ENCODE measurements around the gene FAM210B. TPM values are rescaled to one million over a fixed set of nuclear protein-coding genes. Genes with fewer than 3 reads are reported as not detected.

The FAM210B gene
- total and polyA plus RNA-seq, 2 donors (not counting 1 experiment from before 2014, with no cell fraction given), result 90.6 to 120 TPM

DNA sequence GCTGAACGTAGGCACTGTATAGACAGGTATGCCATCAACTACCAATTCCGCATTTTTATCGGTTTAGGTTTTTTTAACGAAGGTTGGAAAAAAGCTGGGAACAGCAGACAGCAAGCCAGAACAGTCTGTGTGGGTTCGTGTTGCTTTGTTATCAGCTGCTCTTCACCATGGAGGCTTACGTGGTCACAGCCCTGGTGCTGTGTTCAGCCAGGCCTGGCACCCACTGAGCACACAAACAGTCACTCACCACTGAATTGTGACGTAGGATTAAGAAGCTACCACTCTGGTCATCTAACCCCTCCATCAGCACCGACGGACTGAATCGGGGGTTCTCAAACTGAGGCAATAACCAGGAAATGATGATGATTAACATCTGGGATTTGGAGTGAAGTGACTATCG lies 13.2 kb downstream of the FAM210B start:
- Histone ChIP-seq H3K9me3 (ENCODE audit: control insufficient read depth, insufficient read depth, low read depth, low read length) (no peaks in the 10 kb centered on the region), H3K36me3 (ENCODE audit: control insufficient read depth, insufficient read depth, low read length) (peaks cover 12% of the 10 kb centered on the region), H3K79me2 (ENCODE audit: control insufficient read depth, insufficient read depth, low read length) (peaks cover 25% of the 10 kb centered on the region), H3K9ac (ENCODE audit: insufficient read depth, low read length) (no peak overlapping the region), H3K27ac (ENCODE audit: insufficient read depth, low read length) (no peak overlapping the region), H3K27me3 (ENCODE audit: control insufficient read depth, insufficient read depth, low read length) (no peaks in the 10 kb centered on the region), H2AFZ (ENCODE audit: low read length) (no peak overlapping the region), H3K4me3 (replicated peaks in 1 of 4; ENCODE audit: control extremely low read depth in 1 of 4, insufficient read depth in 1 of 4, low read depth in 3 of 4, low read length in 4 of 4) (no peak overlapping the region), H4K20me1 (ENCODE audit: control insufficient read depth, extremely low read depth, insufficient read depth, low read length) (no peaks in the 10 kb centered on the region), H3K4me1 (ENCODE audit: control insufficient read depth, extremely low read depth, insufficient read depth, low read length) (no peaks in the 10 kb centered on the region), H3K4me2 (ENCODE audit: extremely low read depth, insufficient read depth, low read length) (no peak overlapping the region)
- TF ChIP-seq, protein P1, sequence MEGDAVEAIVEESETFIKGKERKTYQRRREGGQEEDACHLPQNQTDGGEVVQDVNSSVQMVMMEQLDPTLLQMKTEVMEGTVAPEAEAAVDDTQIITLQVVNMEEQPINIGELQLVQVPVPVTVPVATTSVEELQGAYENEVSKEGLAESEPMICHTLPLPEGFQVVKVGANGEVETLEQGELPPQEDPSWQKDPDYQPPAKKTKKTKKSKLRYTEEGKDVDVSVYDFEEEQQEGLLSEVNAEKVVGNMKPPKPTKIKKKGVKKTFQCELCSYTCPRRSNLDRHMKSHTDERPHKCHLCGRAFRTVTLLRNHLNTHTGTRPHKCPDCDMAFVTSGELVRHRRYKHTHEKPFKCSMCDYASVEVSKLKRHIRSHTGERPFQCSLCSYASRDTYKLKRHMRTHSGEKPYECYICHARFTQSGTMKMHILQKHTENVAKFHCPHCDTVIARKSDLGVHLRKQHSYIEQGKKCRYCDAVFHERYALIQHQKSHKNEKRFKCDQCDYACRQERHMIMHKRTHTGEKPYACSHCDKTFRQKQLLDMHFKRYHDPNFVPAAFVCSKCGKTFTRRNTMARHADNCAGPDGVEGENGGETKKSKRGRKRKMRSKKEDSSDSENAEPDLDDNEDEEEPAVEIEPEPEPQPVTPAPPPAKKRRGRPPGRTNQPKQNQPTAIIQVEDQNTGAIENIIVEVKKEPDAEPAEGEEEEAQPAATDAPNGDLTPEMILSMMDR (conservative IDR thresholded peaks at IDR 0.05 in 1 of 2, IDR thresholded peaks at IDR 0.05 in 1 of 2; ENCODE audit: low read depth in 1 of 2, low read length in 2 of 2), result no peak
- TF ChIP-seq EZH2 (IDR thresholded peaks at IDR 0.05; ENCODE audit: low read length, missing control alignments), result no peak
- DNase-seq (ENCODE audit: low read depth in 2 of 2), result no peak

DNA sequence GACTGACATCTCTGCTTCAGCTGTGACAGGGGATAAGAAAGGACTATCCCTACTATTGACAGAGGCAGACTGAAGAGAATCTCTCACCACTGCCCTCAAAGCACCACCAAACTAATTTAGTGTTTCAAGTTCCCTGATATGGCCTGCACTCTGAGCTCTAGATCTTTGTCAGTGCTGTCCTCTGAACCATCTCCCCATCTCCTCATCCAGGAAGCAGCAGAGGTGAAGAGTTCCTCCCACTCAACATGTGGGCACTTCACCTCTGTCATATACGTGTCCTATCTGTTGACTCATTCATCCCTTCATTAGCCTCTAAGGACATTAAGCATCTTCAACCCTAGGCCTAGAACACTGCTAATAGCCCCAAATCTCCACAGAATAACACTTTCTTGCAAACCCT lies 14.1 kb downstream of the FAM210B start:
- no peaks in the 10 kb centered on the region for H3K27me3 ChIP-seq (ENCODE audit: control insufficient read depth, insufficient read depth, low read length)
- no peaks in the 10 kb centered on the region for H3K4me1 ChIP-seq (ENCODE audit: control insufficient read depth, extremely low read depth, insufficient read depth, low read length)
- H3K9ac ChIP-seq (ENCODE audit: insufficient read depth, low read length), result no peak overlapping the region
- H2AFZ ChIP-seq (ENCODE audit: low read length), result no peak overlapping the region
- TF ChIP-seq, protein P1 (conservative IDR thresholded peaks at IDR 0.05 in 1 of 2, IDR thresholded peaks at IDR 0.05 in 1 of 2; ENCODE audit: low read depth in 1 of 2, low read length in 2 of 2), result no peak
- no peak for TF ChIP-seq EZH2 (IDR thresholded peaks at IDR 0.05; ENCODE audit: low read length, missing control alignments)
- peaks cover 30% of the 10 kb centered on the region for H3K79me2 ChIP-seq (ENCODE audit: control insufficient read depth, insufficient read depth, low read length)
- no peak overlapping the region for H3K4me3 ChIP-seq (replicated peaks in 1 of 4; ENCODE audit: control extremely low read depth in 1 of 4, insufficient read depth in 1 of 4, low read depth in 3 of 4, low read length in 4 of 4)
- H3K36me3 ChIP-seq (ENCODE audit: control insufficient read depth, insufficient read depth, low read length), result peaks cover 12% of the 10 kb centered on the region
- no peak overlapping the region for H3K27ac ChIP-seq (ENCODE audit: insufficient read depth, low read length)
- H4K20me1 ChIP-seq (ENCODE audit: control insufficient read depth, extremely low read depth, insufficient read depth, low read length), result no peaks in the 10 kb centered on the region
- no peak overlapping the region for H3K4me2 ChIP-seq (ENCODE audit: extremely low read depth, insufficient read depth, low read length)
- no peak for DNase-seq (ENCODE audit: low read depth in 2 of 2)
- H3K9me3 ChIP-seq (ENCODE audit: control insufficient read depth, insufficient read depth, low read depth, low read length), result no peaks in the 10 kb centered on the region

DNA sequence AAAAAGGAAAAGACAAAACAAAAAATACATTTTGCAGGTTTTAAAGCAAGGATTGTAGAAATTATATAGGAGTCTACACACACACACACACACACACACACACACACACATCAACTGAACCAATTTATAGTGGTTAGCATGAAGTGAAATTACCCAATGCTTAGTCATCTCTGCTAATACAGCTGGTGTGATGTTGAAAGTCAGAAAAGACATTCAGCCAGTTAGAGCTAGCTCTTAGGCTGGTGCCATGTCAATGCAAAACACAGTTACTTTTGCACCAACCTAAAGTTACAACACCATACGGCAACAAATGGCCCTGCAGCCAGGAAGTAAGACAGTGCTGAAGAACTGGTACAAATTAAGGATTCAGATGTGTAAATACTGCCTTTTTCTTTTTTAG lies 15.2 kb downstream of the FAM210B start:
- TF ChIP-seq, protein P1 (conservative IDR thresholded peaks at IDR 0.05 in 1 of 2, IDR thresholded peaks at IDR 0.05 in 1 of 2; ENCODE audit: low read depth in 1 of 2, low read length in 2 of 2), result no peak
- no peak for TF ChIP-seq EZH2 (IDR thresholded peaks at IDR 0.05; ENCODE audit: low read length, missing control alignments)
- no peaks in the 10 kb centered on the region for H3K27me3 ChIP-seq (ENCODE audit: control insufficient read depth, insufficient read depth, low read length)
- H3K9ac ChIP-seq (ENCODE audit: insufficient read depth, low read length), result no peak overlapping the region
- H3K4me2 ChIP-seq (ENCODE audit: extremely low read depth, insufficient read depth, low read length), result peak overlapping the region; percentile 28
- H3K9me3 ChIP-seq (ENCODE audit: control insufficient read depth, insufficient read depth, low read depth, low read length), result no peaks in the 10 kb centered on the region
- H3K4me1 ChIP-seq (ENCODE audit: control insufficient read depth, extremely low read depth, insufficient read depth, low read length), result no peaks in the 10 kb centered on the region
- peaks cover 41% of the 10 kb centered on the region for H3K79me2 ChIP-seq (ENCODE audit: control insufficient read depth, insufficient read depth, low read length)
- H4K20me1 ChIP-seq (ENCODE audit: control insufficient read depth, extremely low read depth, insufficient read depth, low read length), result no peaks in the 10 kb centered on the region
- no peak overlapping the region for H3K4me3 ChIP-seq (replicated peaks in 1 of 4; ENCODE audit: control extremely low read depth in 1 of 4, insufficient read depth in 1 of 4, low read depth in 3 of 4, low read length in 4 of 4)
- no peak overlapping the region for H3K27ac ChIP-seq (ENCODE audit: insufficient read depth, low read length)
- DNase-seq (ENCODE audit: low read depth in 2 of 2), result peak; percentile 91 to 99
- peaks cover 9% of the 10 kb centered on the region for H3K36me3 ChIP-seq (ENCODE audit: control insufficient read depth, insufficient read depth, low read length)
- H2AFZ ChIP-seq (ENCODE audit: low read length), result no peak overlapping the region
